Mesothelial cell of epicardium (in vitro differentiated cells): ENCODE results near the gene ELN. TPM values are rescaled to one million over a fixed set of nuclear protein-coding genes. Genes with fewer than 3 reads are reported as not detected.
"Not testable (repeated sequence)": the region's sequence is repeated elsewhere in the genome, so short reads cannot be mapped to it uniquely, and the experiment has no call there.

ENCODE experiments used
- DNase-seq, 2 experiments: peaks; one replicate each; pipeline ENCODE4 v3.0.0; 2021; ENCODE audit warnings: low spot score in 2 of 2; ENCODE audit not compliant: unreplicated experiment in 2 of 2
- H3K27ac Mint-ChIP-seq: 2 replicates; pipeline ENCODE4 v1.8.0; 2021; ENCODE audit warnings: mixed read lengths
- H3K27me3 Mint-ChIP-seq: 2 replicates; pipeline ENCODE4 v1.8.0; 2021; ENCODE audit warnings: low read depth, mixed read lengths
- H3K36me3 Mint-ChIP-seq: 2 replicates; pipeline ENCODE4 v1.8.0; 2021; ENCODE audit warnings: mixed read lengths
- H3K4me1 Mint-ChIP-seq: 2 replicates; pipeline ENCODE4 v1.8.0; 2021; ENCODE audit warnings: mixed read lengths
- H3K4me3 Mint-ChIP-seq: 2 replicates; pipeline ENCODE4 v1.8.0; 2021; ENCODE audit warnings: mild to moderate bottlenecking, moderate library complexity, mixed read lengths
- H3K9me3 Mint-ChIP-seq: 2 replicates; pipeline ENCODE4 v1.8.0; 2021; ENCODE audit warnings: mixed read lengths
- CTCF ChIP-seq: fragments of 200-600 bp; sonication (generic); IDR thresholded peaks from one replicate; pipeline ENCODE4 v1.5.0; 2021; ENCODE audit warnings: antibody characterized with exemption; ENCODE audit not compliant: unreplicated experiment
- total RNA-seq: library from RNA; stranded (reverse); gene quantifications from 3 replicates; pipeline ENCODE4 v1.2.1, GENCODE V29; 2021

Gene ELN
- total RNA-seq, 1 donor from 2014 or later, result 32.9 TPM

GRCh38 chr7:74007242-74007567 lies 20.8 kb upstream of the ELN start:
- peaks cover 30% of the 10 kb centered on the region for H3K4me1 Mint-ChIP-seq
- TF ChIP-seq CTCF, result no peak
- DNase-seq, result no peak
- H3K27ac Mint-ChIP-seq, result peak overlapping the region; percentile 90
- H3K27me3 Mint-ChIP-seq, result no peaks in the 10 kb centered on the region
- no peaks in the 10 kb centered on the region for H3K9me3 Mint-ChIP-seq
- no peak overlapping the region for H3K4me3 Mint-ChIP-seq
- no peaks in the 10 kb centered on the region for H3K36me3 Mint-ChIP-seq

- H3K4me1 Mint-ChIP-seq, result peaks cover 34% of the 10 kb centered on the region
- no peaks in the 10 kb centered on the region for H3K27me3 Mint-ChIP-seq
- no peak overlapping the region for H3K4me3 Mint-ChIP-seq
- no peak overlapping the region for H3K27ac Mint-ChIP-seq
- H3K36me3 Mint-ChIP-seq, result no peaks in the 10 kb centered on the region
- H3K9me3 Mint-ChIP-seq, result no peaks in the 10 kb centered on the region
- TF ChIP-seq CTCF, result no peak
- no peak for DNase-seq
These were observed 19.3 kb upstream of the ELN start for GRCh38 chr7:74008687-74009086.

- DNase-seq, result no peak
- H3K4me1 Mint-ChIP-seq, result peaks cover 34% of the 10 kb centered on the region
- no peaks in the 10 kb centered on the region for H3K27me3 Mint-ChIP-seq
- no peaks in the 10 kb centered on the region for H3K36me3 Mint-ChIP-seq
- no peak for TF ChIP-seq CTCF
- no peak overlapping the region for H3K27ac Mint-ChIP-seq
- no peak overlapping the region for H3K4me3 Mint-ChIP-seq
- no peaks in the 10 kb centered on the region for H3K9me3 Mint-ChIP-seq
These were observed 18.3 kb upstream of the ELN start for GRCh38 chr7:74009719-74010118.

GRCh38 chr7:74010407-74010806 lies 17.6 kb upstream of the ELN start:
- no peak for TF ChIP-seq CTCF
- H3K27ac Mint-ChIP-seq, result no peak overlapping the region
- H3K27me3 Mint-ChIP-seq, result no peaks in the 10 kb centered on the region

GRCh38 chr7:74011421-74011820 lies 16.6 kb upstream of the ELN start:
- H3K4me3 Mint-ChIP-seq, H3K9me3 Mint-ChIP-seq, H3K27ac Mint-ChIP-seq, DNase-seq, H3K36me3 Mint-ChIP-seq, H3K27me3 Mint-ChIP-seq: not testable (repeated sequence)
- H3K4me1 Mint-ChIP-seq, result peaks cover 30% of the 10 kb centered on the region

More at GRCh38 chr7:74010407-74010806, 17.6 kb upstream of the ELN start:
- Mint-ChIP-seq H3K4me3 (no peak overlapping the region), H3K4me1 (peaks cover 32% of the 10 kb centered on the region), H3K9me3 (no peaks in the 10 kb centered on the region), H3K36me3 (no peaks in the 10 kb centered on the region)
- no peak for DNase-seq

- no peak overlapping the region for H3K4me3 Mint-ChIP-seq
- no peak for DNase-seq
- peaks cover 21% of the 10 kb centered on the region for H3K4me1 Mint-ChIP-seq
- H3K36me3 Mint-ChIP-seq, result no peaks in the 10 kb centered on the region
- H3K27ac Mint-ChIP-seq, result no peak overlapping the region
- H3K27me3 Mint-ChIP-seq, result no peaks in the 10 kb centered on the region
- no peaks in the 10 kb centered on the region for H3K9me3 Mint-ChIP-seq
- no peak for TF ChIP-seq CTCF
These were observed 15.1 kb upstream of the ELN start for GRCh38 chr7:74012842-74013249.
